GM23338 (cell line): Measurements from ENCODE around the gene GCSH. TPM values are rescaled to one million over a fixed set of nuclear protein-coding genes. Genes with fewer than 3 reads are reported as not detected.

Experiments used
- ATAC-seq: fragments of 200-7000 bp; cut with Tn5 transposase; 3 replicates; pipeline ENCODE4 v1.9.1; 2020
- DNase-seq: peaks from one replicate; pipeline ENCODE4 v3.0.0-alpha.2; 2015; ENCODE audit warnings: low spot score
- H2AFZ ChIP-seq: fragments of 200-600 bp; sonication (generic); 2 replicates; pipeline ENCODE4 v1.8.0; 2016; ENCODE audit warnings: antibody characterized with exemption, mild to moderate bottlenecking, moderate library complexity
- H3F3A ChIP-seq: fragments of 200-600 bp; sonication (generic); replicated peaks from 2 replicates; pipeline ENCODE4 v1.8.0; 2017; ENCODE audit warnings: antibody characterized with exemption, mixed run types, low read depth
- H3K27ac ChIP-seq: fragments of 200-600 bp; sonication (generic); 2 replicates; pipeline ENCODE4 v1.6.1; 2016; ENCODE audit warnings: low read depth
- H3K27me3 ChIP-seq: fragments of 200-600 bp; sonication (generic); 2 replicates; pipeline ENCODE4 v1.8.0; 2016; ENCODE audit warnings: mild to moderate bottlenecking, mixed run types, moderate library complexity; ENCODE audit not compliant: insufficient read depth
- H3K36me3 ChIP-seq: fragments of 200-600 bp; sonication (generic); 2 replicates; pipeline ENCODE4 v1.8.0; 2016; ENCODE audit warnings: mild to moderate bottlenecking; ENCODE audit not compliant: insufficient read depth
- H3K4me1 ChIP-seq: fragments of 200-600 bp; sonication (generic); 2 replicates; pipeline ENCODE4 v1.8.0; 2016; ENCODE audit warnings: mild to moderate bottlenecking, moderate library complexity; ENCODE audit not compliant: insufficient read depth
- H3K4me2 ChIP-seq: fragments of 200-600 bp; sonication (generic); 2 replicates; pipeline ENCODE4 v1.7.1; 2017; ENCODE audit warnings: mixed run types
- H3K4me3 ChIP-seq: fragments of 200-600 bp; sonication (generic); 2 replicates; pipeline ENCODE4 v1.6.1; 2016; ENCODE audit warnings: mixed run types
- H3K79me2 ChIP-seq: fragments of 200-600 bp; sonication (generic); replicated peaks from 2 replicates; pipeline ENCODE4 v1.8.0; 2017; ENCODE audit warnings: mild to moderate bottlenecking; ENCODE audit not compliant: insufficient read depth
- H3K9me2 ChIP-seq: fragments of 200-600 bp; sonication (generic); 2 replicates; pipeline ENCODE4 v1.8.0; 2017; ENCODE audit not compliant: insufficient read depth
- H4K20me1 ChIP-seq: fragments of 200-600 bp; sonication (generic); replicated peaks from 2 replicates; pipeline ENCODE4 v1.8.0; 2017; ENCODE audit warnings: mild to moderate bottlenecking; ENCODE audit not compliant: insufficient read depth
- H3K27ac Mint-ChIP-seq: 2 replicates; pipeline ENCODE4 v1.8.0; 2020; ENCODE audit warnings: inconsistent platforms, mild to moderate bottlenecking, moderate library complexity, mixed read lengths
- H3K27me3 Mint-ChIP-seq: 3 replicates; pipeline ENCODE4 v1.8.0; 2022; ENCODE audit warnings: low read depth, mild to moderate bottlenecking, moderate library complexity, mixed read lengths, inconsistent platforms; ENCODE audit not compliant: insufficient read depth, poor library complexity
- H3K36me3 Mint-ChIP-seq: 3 replicates; pipeline ENCODE4 v1.8.0; 2021; ENCODE audit warnings: low read depth, mild to moderate bottlenecking, inconsistent platforms, moderate library complexity, mixed read lengths
- H3K4me1 Mint-ChIP-seq: 3 replicates; pipeline ENCODE4 v1.8.0; 2020; ENCODE audit warnings: mild to moderate bottlenecking, inconsistent platforms, mixed read lengths
- H3K4me3 Mint-ChIP-seq: 3 replicates; pipeline ENCODE4 v1.8.0; 2021; ENCODE audit warnings: moderate library complexity, mild to moderate bottlenecking, inconsistent platforms, mixed read lengths
- H3K9me3 Mint-ChIP-seq: 3 replicates; pipeline ENCODE4 v1.8.0; 2020; ENCODE audit warnings: moderate library complexity, mild to moderate bottlenecking, inconsistent platforms, mixed read lengths
- ETS1 ChIP-seq: IDR thresholded peaks from 2 replicates; pipeline ENCODE4 v1.6.1; 2016; ENCODE audit warnings: antibody characterized with exemption
- EZH2 ChIP-seq: fragments of 200-600 bp; sonication (generic); IDR thresholded peaks from one replicate; pipeline ENCODE4 v1.8.0; 2017; ENCODE audit warnings: antibody characterized with exemption, mild to moderate bottlenecking, low read depth; ENCODE audit not compliant: unreplicated experiment
- JUNB ChIP-seq: IDR thresholded peaks from one replicate; pipeline ENCODE4 v1.6.1; 2016; ENCODE audit warnings: antibody characterized with exemption; ENCODE audit not compliant: unreplicated experiment
- ZNF114 ChIP-seq: fragments of 250-450 bp; sonication (Bioruptor Pico); IDR thresholded peaks from 2 replicates; pipeline ENCODE4 v1.5.0; 2020; ENCODE audit warnings: mild to moderate bottlenecking, moderate library complexity
- ZNF331 ChIP-seq: fragments of 250-450 bp; sonication (Bioruptor Pico); IDR thresholded peaks from 2 replicates; pipeline ENCODE4 v1.5.0; 2020; ENCODE audit warnings: low read depth, mild to moderate bottlenecking, moderate library complexity
- ZNF462 ChIP-seq: fragments of 250-450 bp; sonication (Bioruptor Pico); IDR thresholded peaks from 2 replicates; pipeline ENCODE4 v1.5.0; 2020; ENCODE audit warnings: mild to moderate bottlenecking, moderate library complexity
- polyA plus RNA-seq: library from polyadenylated mRNA; unstranded; fragments of >200 nt; fragmentation: Nextera tagmentation; extraction: Ambion mirVana; gene quantifications from 2 replicates; pipeline ENCODE4 v1.2.1, GENCODE V29; 2016
- total RNA-seq: library from RNA; depleted of rRNA; stranded (reverse); fragments of >200 nt; shearing (Covaris generic); gene quantifications from 2 replicates; pipeline ENCODE4 v1.2.3, GENCODE V29; 2014

Gene GCSH
- total and polyA plus RNA-seq, 2 experiments from 2014 or later, result 118 to 389 TPM

- no peak for TF ChIP-seq ZNF331 (CRISPR knock-in tag)
- no peak for TF ChIP-seq ZNF462 (CRISPR knock-in tag)
- TF ChIP-seq ETS1, result no peak
- TF ChIP-seq JUNB, result no peak
These were observed 29.0 kb downstream of the GCSH start (continued) for GRCh38 chr16:81067166-81067565.

- H3K9me3 Mint-ChIP-seq, result no peaks in the 10 kb centered on the region
- no peak overlapping the region for H3K27ac ChIP-seq
- H3K4me3 ChIP-seq, result no peak overlapping the region
- H3K4me2 ChIP-seq, result no peak overlapping the region
- DNase-seq (no peak), ATAC-seq (no peak)
- H4K20me1 ChIP-seq, result no peaks in the 10 kb centered on the region
- no peaks in the 10 kb centered on the region for H3K79me2 ChIP-seq
- no peaks in the 10 kb centered on the region for H3K27me3 ChIP-seq
- peaks cover 11% of the 10 kb centered on the region for H3K4me1 ChIP-seq
- H2AFZ ChIP-seq, result no peak overlapping the region
- peaks cover 13% of the 10 kb centered on the region for H3K4me1 Mint-ChIP-seq
- H3K27me3 Mint-ChIP-seq, result peaks cover 2% of the 10 kb centered on the region
- no peaks in the 10 kb centered on the region for H3K9me2 ChIP-seq
- no peaks in the 10 kb centered on the region for H3K36me3 Mint-ChIP-seq
- no peak overlapping the region for H3K4me3 Mint-ChIP-seq
- no peak overlapping the region for H3K27ac Mint-ChIP-seq
- H3K36me3 ChIP-seq, result no peaks in the 10 kb centered on the region
- no peaks in the 10 kb centered on the region for H3F3A ChIP-seq
- TF ChIP-seq ZNF462 (CRISPR knock-in tag), result no peak
- TF ChIP-seq ZNF114 (CRISPR knock-in tag), result no peak
- no peak for TF ChIP-seq EZH2
These were observed 29.5 kb downstream of the GCSH start for GRCh38 chr16:81066681-81067080.
